Erythroblast (primary cell): ENCODE measurements around the gene ECEL1.

Source experiments
- DNase-seq, 2 experiments: peaks; one replicate each; lab custom pipeline; 2025; lab: John Stamatoyannopoulos, UW
- GATA1 ChIP-seq: IDR thresholded peaks from 2 replicates; pipeline ENCODE4 v1.6.1; 2011; ENCODE audit warnings: low read depth, mild to moderate bottlenecking, control low read depth, low read length, moderate library complexity
- POLR2A ChIP-seq: IDR thresholded peaks from 2 replicates; pipeline ENCODE4 v1.6.1; 2011; ENCODE audit warnings: mild to moderate bottlenecking, low read length

The ECEL1 gene

GRCh38 chr2:232480201-232481190 is 7.1 kb downstream of the ECEL1 start:
- no peak for DNase-seq
- no peak for TF ChIP-seq GATA1

GRCh38 chr2:232479341-232480200 is 8.1 kb downstream of the ECEL1 start:
- no peak for DNase-seq

GRCh38 chr2:232478571-232479340 is 8.9 kb downstream of the ECEL1 start:
- no peak for DNase-seq
- TF ChIP-seq GATA1 (no peak), POLR2A (no peak)

More at GRCh38 chr2:232479341-232480200, 8.1 kb downstream of the ECEL1 start:
- TF ChIP-seq GATA1 (no peak), POLR2A (no peak)

GRCh38 chr2:232477751-232478510 is 9.7 kb downstream of the ECEL1 start:
- TF ChIP-seq POLR2A: no peak
- no peak for DNase-seq

- no peak for DNase-seq
- no peak for TF ChIP-seq POLR2A
- TF ChIP-seq GATA1: no peak
Measured at GRCh38 chr2:232476791-232477190, 10.8 kb downstream of the ECEL1 start.

- TF ChIP-seq POLR2A: no peak
- TF ChIP-seq GATA1: no peak
- DNase-seq: no peak
Measured at GRCh38 chr2:232476045-232476444, 11.6 kb downstream of the ECEL1 start.

GRCh38 chr2:232473467-232473890 is 14.2 kb downstream of the ECEL1 start:
- DNase-seq: no peak
- no peak for TF ChIP-seq GATA1
- no peak for TF ChIP-seq POLR2A

GRCh38 chr2:232466221-232466620 is 21.4 kb downstream of the ECEL1 start:
- TF ChIP-seq POLR2A (no peak), GATA1 (no peak)
- DNase-seq: no peak

- DNase-seq: no peak
- TF ChIP-seq POLR2A (no peak), GATA1 (no peak)
Measured at GRCh38 chr2:232465061-232465460, 22.6 kb downstream of the ECEL1 start.

- TF ChIP-seq POLR2A (no peak), GATA1 (no peak)
- no peak for DNase-seq
Measured at GRCh38 chr2:232464544-232464885, 23.1 kb downstream of the ECEL1 start.

GRCh38 chr2:232463701-232464543 is 23.7 kb downstream of the ECEL1 start:
- no peak for DNase-seq
- TF ChIP-seq GATA1 (no peak), POLR2A (no peak)

- TF ChIP-seq GATA1 (no peak), POLR2A (no peak)
- no peak for DNase-seq
Measured at GRCh38 chr2:232460171-232460570, 27.5 kb downstream of the ECEL1 start.
